DND-41 (cell line): ENCODE measurements around the gene MAST2.

Experiments
- CTCF ChIP-seq: IDR thresholded peaks from 2 replicates; pipeline ENCODE4 v1.5.1; 2012; ENCODE audit warnings: borderline replicate concordance, low read length, moderate library complexity, mild to moderate bottlenecking; ENCODE audit not compliant: poor library complexity, severe bottlenecking; ENCODE audit errors: extremely low read depth
- EZH2 ChIP-seq: IDR thresholded peaks from 3 replicates; pipeline ENCODE4 v1.6.1; 2012; ENCODE audit warnings: borderline replicate concordance, low read depth, mild to moderate bottlenecking, moderate library complexity, low read length, inconsistent platforms; ENCODE audit not compliant: severe bottlenecking

- no peak for TF ChIP-seq CTCF
- no peak for TF ChIP-seq EZH2
These were observed 168.6 kb downstream of the MAST2 start for GRCh38 chr1:45971922-45972531.
